GM12878 (cell line): ENCODE data around the gene GLRA1. TPM values are rescaled to one million over a fixed set of nuclear protein-coding genes. Genes with fewer than 3 reads are reported as not detected.
A peak's percentile ranks its signal among the peaks of the same experiment; 100 is the strongest.

Experiments used
- ATAC-seq: fragments of 200-7000 bp; cut with Tn5 transposase; 3 replicates; pipeline ENCODE4 v1.9.1; 2020; ENCODE audit warnings: mild to moderate bottlenecking, moderate library complexity
- BruUV-seq: library from RNA; stranded (reverse); fragments of 400-500 nt; replicated peaks from 2 replicates; lab custom pipeline; 2021; lab: Mats Ljungman, UMichigan
- CTCF ChIA-PET: fragments of 300-600 bp; sonication (Branson Sonifier 250); formaldehyde crosslinking; extraction: SDS; loops from one replicate; lab custom pipeline; 2021; ENCODE audit warnings: inconsistent platforms; lab: Yijun Ruan, JAX
- POLR2A ChIA-PET: fragments of 350-600 bp; formaldehyde crosslinking; extraction: SDS; loops from one replicate; lab custom pipeline; 2021; ENCODE audit warnings: inconsistent platforms; lab: Charles Lee
- RAD21 ChIA-PET: fragments of 300-600 bp; sonication (Branson Sonifier 250); formaldehyde crosslinking; loops from one replicate; lab custom pipeline; 2023; ENCODE audit warnings: antibody characterized with exemption; ENCODE audit not compliant: unreplicated experiment; lab: Charles Lee
- SMC1A ChIA-PET: fragments of 300-600 bp; sonication (Branson Sonifier 250); formaldehyde crosslinking; loops from one replicate; lab custom pipeline; 2023; ENCODE audit not compliant: unreplicated experiment, uncharacterized antibody; lab: Charles Lee
- DNase-seq: peaks from one replicate; pipeline ENCODE4 v3.0.0-alpha.2; 2011; ENCODE audit warnings: low read depth, low spot score
- FAIRE-seq: peaks from 3 replicates; lab custom pipeline; 2011; peaks lifted over from hg19 to GRCh38; lab: Jason Lieb, UNC
- H2AFZ ChIP-seq: 2 replicates; pipeline ENCODE4 v1.6.0; 2011; ENCODE audit warnings: low read depth, low read length, control low read depth; ENCODE audit not compliant: control insufficient read depth
- H3K27ac ChIP-seq: 2 replicates; pipeline ENCODE4 v1.5.1; 2011; ENCODE audit warnings: control low read depth; ENCODE audit not compliant: control insufficient read depth, insufficient read depth
- H3K27me3 ChIP-seq, 2 experiments: replicated peaks in 1 of 2; 2 replicates each; pipeline versions ENCODE4 v1.6.0 to v1.6.1; 2011; ENCODE audit warnings: low read length in 1 of 2; ENCODE audit not compliant: control insufficient read depth in 2 of 2, insufficient read depth in 2 of 2
- H3K36me3 ChIP-seq, 2 experiments: 2 replicates each; pipeline ENCODE4 v1.5.1; 2011; ENCODE audit warnings: low read length in 1 of 2; ENCODE audit not compliant: control insufficient read depth in 2 of 2, insufficient read depth in 2 of 2
- H3K4me1 ChIP-seq: 2 replicates; pipeline ENCODE4 v1.6.1; 2011; ENCODE audit warnings: mild to moderate bottlenecking, low read length, moderate library complexity, mixed read lengths; ENCODE audit not compliant: control insufficient read depth, insufficient read depth
- H3K4me2 ChIP-seq: 2 replicates; pipeline ENCODE4 v1.6.0; 2011; ENCODE audit warnings: control low read depth; ENCODE audit not compliant: control insufficient read depth, insufficient read depth
- H3K4me3 ChIP-seq: fragments of 200-600 bp; sonication (generic); 2 replicates; pipeline ENCODE4 v1.5.1; 2016
- H3K79me2 ChIP-seq: 2 replicates; pipeline ENCODE4 v1.6.0; 2011; ENCODE audit warnings: low read length; ENCODE audit not compliant: control insufficient read depth, insufficient read depth
- H3K9ac ChIP-seq: 2 replicates; pipeline ENCODE4 v1.8.0; 2011; ENCODE audit warnings: low read length, control low read depth, mixed read lengths; ENCODE audit not compliant: control insufficient read depth, insufficient read depth
- H3K9me3 ChIP-seq: replicated peaks from 3 replicates; pipeline ENCODE4 v1.5.1; 2011; ENCODE audit warnings: mild to moderate bottlenecking, low read length; ENCODE audit not compliant: control insufficient read depth, insufficient read depth
- H4K20me1 ChIP-seq: 2 replicates; pipeline ENCODE4 v1.6.0; 2011; ENCODE audit not compliant: control insufficient read depth, insufficient read depth
- BHLHE40 ChIP-seq, 2 experiments: fragments of 450-650 bp in 1 of 2; IDR thresholded peaks; 2 replicates each; pipeline ENCODE4 v1.6.1; 2011 to 2017; ENCODE audit warnings: low read depth in 2 of 2, borderline replicate concordance in 1 of 2, improper control_type of control experiment in 1 of 2, low read length in 1 of 2, mild to moderate bottlenecking in 1 of 2
- CBX3 ChIP-seq: fragments of 200-600 bp; sonication (generic); IDR thresholded peaks from 2 replicates; pipeline ENCODE4 v1.6.1; 2016; ENCODE audit warnings: low read depth, borderline replicate concordance
- CBX5 ChIP-seq: sonication (generic); IDR thresholded peaks from 2 replicates; pipeline ENCODE4 v1.6.1; 2016; ENCODE audit warnings: low read depth, moderate library complexity, mild to moderate bottlenecking, inconsistent platforms
- CHD2 ChIP-seq: IDR thresholded peaks from 2 replicates; pipeline ENCODE4 v1.6.1; 2011; ENCODE audit warnings: low read depth, low read length, improper control_type of control experiment, borderline replicate concordance
- MEF2B ChIP-seq: fragments of 450-650 bp; IDR thresholded peaks from 2 replicates; pipeline ENCODE4 v1.6.1; 2018; ENCODE audit warnings: mild to moderate bottlenecking, moderate library complexity; ENCODE audit not compliant: partially characterized antibody, poor library complexity, severe bottlenecking
- NFYA ChIP-seq: IDR thresholded peaks from 2 replicates; pipeline ENCODE4 v1.6.1; 2011; ENCODE audit warnings: low read depth, mild to moderate bottlenecking, low read length, improper control_type of control experiment, borderline replicate concordance
- PAX5 ChIP-seq: IDR thresholded peaks from 2 replicates; pipeline ENCODE4 v1.6.1; 2011; ENCODE audit warnings: low read depth, low read length, borderline replicate concordance
- RAD21 ChIP-seq: IDR thresholded peaks from 2 replicates; pipeline ENCODE4 v1.6.1; 2011; ENCODE audit warnings: mild to moderate bottlenecking, low read depth, low read length, moderate library complexity; ENCODE audit not compliant: insufficient read depth
- SREBF2 ChIP-seq: IDR thresholded peaks from 2 replicates; pipeline ENCODE4 v1.6.1; 2012; ENCODE audit warnings: mild to moderate bottlenecking, low read length
- STAT1 ChIP-seq: fragments of 450-650 bp; conservative IDR thresholded peaks from 2 replicates; pipeline ENCODE4 v1.6.1; 2014; ENCODE audit warnings: antibody characterized with exemption, mild to moderate bottlenecking
- SUPT20H ChIP-seq: IDR thresholded peaks from 2 replicates; pipeline ENCODE4 v1.6.1; 2011; ENCODE audit warnings: low read depth, mild to moderate bottlenecking, low read length, moderate library complexity, borderline replicate concordance; ENCODE audit not compliant: control insufficient read depth
- ZBED1 ChIP-seq: IDR thresholded peaks from 2 replicates; pipeline ENCODE4 v1.6.1; 2016; ENCODE audit warnings: borderline replicate concordance
- WGBS: methylation state at CpG from one replicate; pipeline ENCODE4 v1.1.6; 2016; ENCODE audit warnings: low lambda C conversion rate; ENCODE audit not compliant: insufficient replicate concordance, insufficient coverage; ENCODE audit errors: missing lambda C conversion rate; 5-methylcytosine and 5-hydroxymethylcytosine counted together
- in situ Hi-C: fragments of 300-500 bp; cut with MboI; formaldehyde crosslinking; loops from 9 replicates; pipeline ENCODE4 v1.14.3; 2018; ENCODE audit warnings: mixed read lengths
- intact Hi-C: fragments of 100-400 bp; cut with micrococcal nuclease; formaldehyde crosslinking; loops from one replicate; pipeline ENCODE4 v1.14.2; 2022; ENCODE audit not compliant: unreplicated experiment
- polyA plus RNA-seq, 11 experiments: library from polyadenylated mRNA; depleted of rRNA in 4 of 11; unstranded in 6 of 11; stranded (reverse) in 5 of 11; fragments of >200 nt; fragmentation: Nextera tagmentation in 4 of 11; fragmentation: Illumina TruSeq in 1 of 11; extraction: Ambion mirVana in 4 of 11; extraction: Trizol in 1 of 11; gene quantifications; 1 replicate in 1 of 11; 2 replicates in 10 of 11; pipeline versions ENCODE4 v1.2.1 to v1.2.3, GENCODE V29; 2011 to 2016; ENCODE audit warnings: inconsistent platforms in 2 of 11, missing spikeins in 2 of 11, low read depth in 1 of 11
- total RNA-seq, 4 experiments: library from RNA; depleted of rRNA in 3 of 4; stranded (reverse); fragments of >200 nt in 3 of 4; fragmentation: Illumina TruSeq in 1 of 4; extraction: Trizol in 1 of 4; gene quantifications; 2 replicates each; pipeline versions ENCODE4 v1.2.1 to v1.2.3, GENCODE V29; 2013 to 2021

GLRA1 gene
- total and polyA plus RNA-seq, 10 of the 15 experiments (the other 5 are each of a cell fraction or from before 2014, with no cell fraction given): not detected

GRCh38 chr5:151935135-151935695 lies 10.6 kb upstream of the GLRA1 start:
- in situ Hi-C loops: no loop called here
- no peak overlapping the region for H3K4me2 ChIP-seq
- no peaks in the 10 kb centered on the region; the same call in 2 of the 3 replicates for H3K9me3 ChIP-seq
- DNase-seq: no peak
- no peak for TF ChIP-seq SUPT20H
- 8% methylated on average over 3 of the region's 3 CpGs for WGBS
- intact Hi-C loops: no loop called here
- H4K20me1 ChIP-seq: no peaks in the 10 kb centered on the region
- ChIA-PET SMC1A (no interaction called here), POLR2A (no interaction called here), RAD21 (no interaction called here), CTCF (interaction anchor here (1.4 kb wide), 1 partner anchor 110 kb away, joined by 5 read pairs; no protein-coding TSS in a partner anchor)
- no peak overlapping the region for H3K27ac ChIP-seq
- H3K79me2 ChIP-seq: no peaks in the 10 kb centered on the region
- no peak overlapping the region for H3K9ac ChIP-seq
- FAIRE-seq: no peak
- H3K4me3 ChIP-seq: no peak overlapping the region
- no TSS peak for BruUV-seq
- no peaks in the 10 kb centered on the region for H3K36me3 ChIP-seq
- no peak overlapping the region for H2AFZ ChIP-seq
- peak; percentile 54 for ATAC-seq
- no peaks in the 10 kb centered on the region for H3K27me3 ChIP-seq
- no peaks in the 10 kb centered on the region for H3K4me1 ChIP-seq

GRCh38 chr5:151931260-151931659 lies 6.6 kb upstream of the GLRA1 start:
- Histone ChIP-seq H3K4me1 (no peaks in the 10 kb centered on the region), H3K4me3 (no peak overlapping the region), H4K20me1 (no peaks in the 10 kb centered on the region), H3K79me2 (no peaks in the 10 kb centered on the region), H3K27me3 (no peaks in the 10 kb centered on the region), H3K27ac (no peak overlapping the region), H3K4me2 (no peak overlapping the region), H2AFZ (no peak overlapping the region), H3K36me3 (no peaks in the 10 kb centered on the region), H3K9ac (no peak overlapping the region), H3K9me3 (no peaks in the 10 kb centered on the region; the same call in 2 of the 3 replicates)
- no peak for ATAC-seq
- BruUV-seq: no TSS peak
- SMC1A ChIA-PET: no interaction called here
- no peak for DNase-seq
- in situ Hi-C loops (no loop called here), intact Hi-C loops (no loop called here)
- CTCF ChIA-PET: no interaction called here
- TF ChIP-seq CHD2 (no peak), NFYA (no peak), CBX5 (peak; percentile 85), ZBED1 (no peak), MEF2B (no peak), BHLHE40 (IDR thresholded peaks at IDR 0.05; ENCODE audit: borderline replicate concordance in 1 of 2, low read depth in 2 of 2, low read length in 1 of 2) (no peak), PAX5 (no peak), SREBF2 (no peak), STAT1 (no peak), CBX3 (0 out of 2 replicates have a peak, but pooled peaks have one; percentile 74), RAD21 (no peak)
- 14% methylated on average over 2 of the region's 2 CpGs for WGBS
- POLR2A ChIA-PET: no interaction called here
- RAD21 ChIA-PET: no interaction called here
- FAIRE-seq: no peak
